Liver (tissue), 3 donors: ENCODE results near the gene UNC45B.

Source experiments
- ATF3 ChIP-seq: IDR thresholded peaks from 2 replicates; pipeline ENCODE4 v1.6.1; 2016; ENCODE audit warnings: antibody characterized with exemption
- CTCF ChIP-seq: fragments of 150-350 bp; IDR thresholded peaks from 2 replicates; pipeline ENCODE4 v1.5.1; 2017; ENCODE audit warnings: improper control_type of control experiment, low read depth, low read length; ENCODE audit not compliant: missing input control
- FOXA2 ChIP-seq: IDR thresholded peaks from 2 replicates; pipeline ENCODE4 v1.6.1; 2016; ENCODE audit warnings: antibody characterized with exemption
- MAX ChIP-seq: IDR thresholded peaks from 2 replicates; pipeline ENCODE4 v1.6.1; 2016; ENCODE audit warnings: antibody characterized with exemption
- RAD21 ChIP-seq, 2 donors: IDR thresholded peaks; 2 replicates each; pipeline ENCODE4 v1.6.1; 2016; ENCODE audit warnings: antibody characterized with exemption in 2 of 2, mild to moderate bottlenecking in 2 of 2
- REST ChIP-seq: IDR thresholded peaks from 2 replicates; pipeline ENCODE4 v1.6.1; 2016; ENCODE audit warnings: antibody characterized with exemption, mild to moderate bottlenecking
- RXRA ChIP-seq, 2 donors: IDR thresholded peaks; 2 replicates each; pipeline ENCODE4 v1.6.1; 2017 to 2018; ENCODE audit warnings: antibody characterized with exemption in 2 of 2, mild to moderate bottlenecking in 1 of 2
- donor health status: healthy.
- donor health status: healthy.

GRCh38 chr17:35116845-35117244, 30.8 kb upstream of the UNC45B start:
- TF ChIP-seq CTCF = no peak
- no peak for TF ChIP-seq MAX
- no peak for TF ChIP-seq REST
- no peak for TF ChIP-seq RAD21 (IDR thresholded peaks at IDR 0.05)
- no peak for TF ChIP-seq RXRA (IDR thresholded peaks at IDR 0.05)
- no peak for TF ChIP-seq ATF3
- no peak for TF ChIP-seq FOXA2
